Tibial artery (tissue), 4 donors: Measurements from ENCODE around the gene LTBR.
"Not testable (repeated sequence)": the region's sequence is repeated elsewhere in the genome, so short reads cannot be mapped to it uniquely, and the experiment has no call there.

ENCODE experiments used
- DNase-seq, 2 donors: peaks; one replicate each; pipeline ENCODE4 v3.0.0-alpha.2; 2019
- H3K27ac ChIP-seq, 2 donors: fragments of 200-600 bp; sonication (generic) in 1 of 2; 1 replicate in 1 of 2; 2 replicates in 1 of 2; pipeline ENCODE4 v1.5.1; 2018 to 2019; ENCODE audit warnings: mild to moderate bottlenecking in 1 of 2
- H3K27me3 ChIP-seq, 2 donors: fragments of 200-600 bp; sonication (generic) in 1 of 2; one replicate each; pipeline versions ENCODE4 v1.5.1 to v1.6.0; 2016 to 2019
- H3K36me3 ChIP-seq, 3 donors: fragments of 200-600 bp; sonication (generic) in 2 of 3; one replicate each; pipeline ENCODE4 v1.5.1; 2016 to 2019; ENCODE audit warnings: mild to moderate bottlenecking in 2 of 3
- H3K4me1 ChIP-seq, 4 donors: fragments of 200-600 bp; sonication (generic) in 2 of 4; 1 replicate in 3 of 4; 2 replicates in 1 of 4; pipeline ENCODE4 v1.5.1; 2016 to 2019
- H3K4me3 ChIP-seq, 2 donors: fragments of 200-600 bp; sonication (generic) in 1 of 2; 1 replicate in 1 of 2; 2 replicates in 1 of 2; pipeline ENCODE4 v1.5.1; 2018 to 2019; ENCODE audit warnings: mild to moderate bottlenecking in 2 of 2
- H3K9me3 ChIP-seq, 3 donors: fragments of 200-600 bp; sonication (generic) in 1 of 3; one replicate each; pipeline ENCODE4 v1.5.1; 2016 to 2019
- intact Hi-C: fragments of 100-400 bp; cut with DNase I; formaldehyde crosslinking; loops from one replicate; pipeline ENCODE4 v1.15.0; 2023; ENCODE audit warnings: low total_unique reads
- TF ChIP-seq, protein P1 (sequence below), 2 experiments: fragments of 200-600 bp in 1 of 2; fragments of 450-650 bp in 1 of 2; IDR thresholded peaks; one replicate each; pipeline ENCODE4 v1.5.1; 2017 to 2019; ENCODE audit warnings: antibody characterized with exemption in 2 of 2, mild to moderate bottlenecking in 1 of 2, moderate library complexity in 1 of 2

The LTBR gene

DNA sequence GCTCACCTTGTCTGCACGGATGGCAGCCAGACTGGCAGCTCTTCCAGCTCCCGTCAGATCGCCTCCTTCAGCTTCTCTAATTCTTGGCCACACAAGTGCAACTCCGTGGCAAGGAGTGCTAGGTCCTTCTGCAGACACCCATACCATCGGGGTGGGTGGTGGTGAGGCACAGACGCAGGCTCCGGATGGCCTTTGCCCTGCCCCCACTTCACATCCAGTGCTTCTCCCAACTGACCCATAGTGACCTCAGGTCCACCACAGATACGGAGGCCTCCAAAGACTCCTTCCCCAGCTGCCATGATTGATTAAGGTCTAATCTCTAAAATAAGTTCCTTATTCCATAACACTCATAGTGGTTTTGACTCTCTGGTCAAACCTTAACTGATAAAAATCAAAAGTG is 40.9 kb downstream of the LTBR start:
- Histone ChIP-seq H3K9me3 (no peaks in the 10 kb centered on the region), H3K27me3 (no peaks in the 10 kb centered on the region), H3K4me3 (no peak overlapping the region), H3K36me3 (no peaks in the 10 kb centered on the region), H3K4me1 (peaks cover 0 to 17% (median 8%) of the 10 kb centered on the region in 4 donors), H3K27ac (no peak overlapping the region)
- TF ChIP-seq, protein P1, sequence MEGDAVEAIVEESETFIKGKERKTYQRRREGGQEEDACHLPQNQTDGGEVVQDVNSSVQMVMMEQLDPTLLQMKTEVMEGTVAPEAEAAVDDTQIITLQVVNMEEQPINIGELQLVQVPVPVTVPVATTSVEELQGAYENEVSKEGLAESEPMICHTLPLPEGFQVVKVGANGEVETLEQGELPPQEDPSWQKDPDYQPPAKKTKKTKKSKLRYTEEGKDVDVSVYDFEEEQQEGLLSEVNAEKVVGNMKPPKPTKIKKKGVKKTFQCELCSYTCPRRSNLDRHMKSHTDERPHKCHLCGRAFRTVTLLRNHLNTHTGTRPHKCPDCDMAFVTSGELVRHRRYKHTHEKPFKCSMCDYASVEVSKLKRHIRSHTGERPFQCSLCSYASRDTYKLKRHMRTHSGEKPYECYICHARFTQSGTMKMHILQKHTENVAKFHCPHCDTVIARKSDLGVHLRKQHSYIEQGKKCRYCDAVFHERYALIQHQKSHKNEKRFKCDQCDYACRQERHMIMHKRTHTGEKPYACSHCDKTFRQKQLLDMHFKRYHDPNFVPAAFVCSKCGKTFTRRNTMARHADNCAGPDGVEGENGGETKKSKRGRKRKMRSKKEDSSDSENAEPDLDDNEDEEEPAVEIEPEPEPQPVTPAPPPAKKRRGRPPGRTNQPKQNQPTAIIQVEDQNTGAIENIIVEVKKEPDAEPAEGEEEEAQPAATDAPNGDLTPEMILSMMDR (IDR thresholded peaks at IDR 0.05), result no peak
- intact Hi-C loops, result loop anchor here (2.0 kb wide), 1 partner anchor 118 kb away; no protein-coding TSS in a partner anchor
- DNase-seq, result no peak

DNA sequence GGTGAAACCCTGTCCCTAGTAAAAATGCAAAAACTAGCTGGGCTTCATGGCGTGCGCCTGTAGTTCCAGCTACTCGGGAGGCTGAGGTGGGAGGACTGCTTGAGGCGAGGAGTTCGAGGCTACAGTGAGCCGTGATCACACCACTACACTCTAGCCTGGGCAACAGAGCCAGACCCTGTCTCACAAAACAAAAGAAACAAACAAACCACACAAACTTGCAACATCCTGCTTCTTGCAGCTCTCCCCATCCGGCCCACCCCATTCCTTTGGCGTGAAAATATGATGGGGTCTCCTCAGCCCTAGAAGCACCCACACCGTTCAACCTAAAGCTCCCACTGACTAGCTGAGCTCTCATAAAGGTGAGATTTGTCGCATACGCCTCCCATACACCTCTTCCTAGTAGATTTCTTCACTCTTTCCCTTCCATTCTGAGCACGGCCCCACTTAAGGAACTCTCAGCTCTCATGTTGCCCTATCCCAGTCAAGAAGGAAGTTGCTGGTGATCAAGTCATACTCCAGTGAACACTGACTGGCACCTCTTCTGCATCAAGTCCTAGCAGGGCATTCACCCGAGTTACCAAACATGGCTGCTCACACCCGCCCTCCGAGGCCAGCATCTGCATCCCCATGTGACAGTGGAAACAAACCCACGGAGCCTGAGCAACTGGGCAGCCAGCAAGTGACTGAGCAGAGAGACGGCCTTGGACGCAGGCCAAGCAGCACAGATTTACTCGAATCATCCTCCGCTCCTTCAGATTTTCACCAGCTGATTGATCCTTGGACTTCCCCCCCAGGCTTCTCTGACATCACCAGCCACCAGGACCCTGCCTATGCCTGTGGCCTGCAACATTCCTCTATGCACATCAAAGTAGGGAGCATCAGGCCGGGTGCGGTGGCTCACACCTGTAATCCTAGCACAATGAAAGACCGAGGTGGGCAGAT is 41.9 kb downstream of the LTBR start:
- Histone ChIP-seq H3K36me3 (no peaks in the 10 kb centered on the region), H3K27me3 (no peaks in the 10 kb centered on the region), H3K27ac (no peak overlapping the region), H3K9me3 (no peaks in the 10 kb centered on the region), H3K4me1 (peaks cover 0 to 15% (median 12%) of the 10 kb centered on the region in 4 donors), H3K4me3 (no peak overlapping the region)
- no peak for DNase-seq
- TF ChIP-seq, protein P1 (IDR thresholded peaks at IDR 0.05), result no peak
- intact Hi-C loops, result loop anchor here (2.0 kb wide), 1 partner anchor 117 kb away; no protein-coding TSS in a partner anchor

DNA sequence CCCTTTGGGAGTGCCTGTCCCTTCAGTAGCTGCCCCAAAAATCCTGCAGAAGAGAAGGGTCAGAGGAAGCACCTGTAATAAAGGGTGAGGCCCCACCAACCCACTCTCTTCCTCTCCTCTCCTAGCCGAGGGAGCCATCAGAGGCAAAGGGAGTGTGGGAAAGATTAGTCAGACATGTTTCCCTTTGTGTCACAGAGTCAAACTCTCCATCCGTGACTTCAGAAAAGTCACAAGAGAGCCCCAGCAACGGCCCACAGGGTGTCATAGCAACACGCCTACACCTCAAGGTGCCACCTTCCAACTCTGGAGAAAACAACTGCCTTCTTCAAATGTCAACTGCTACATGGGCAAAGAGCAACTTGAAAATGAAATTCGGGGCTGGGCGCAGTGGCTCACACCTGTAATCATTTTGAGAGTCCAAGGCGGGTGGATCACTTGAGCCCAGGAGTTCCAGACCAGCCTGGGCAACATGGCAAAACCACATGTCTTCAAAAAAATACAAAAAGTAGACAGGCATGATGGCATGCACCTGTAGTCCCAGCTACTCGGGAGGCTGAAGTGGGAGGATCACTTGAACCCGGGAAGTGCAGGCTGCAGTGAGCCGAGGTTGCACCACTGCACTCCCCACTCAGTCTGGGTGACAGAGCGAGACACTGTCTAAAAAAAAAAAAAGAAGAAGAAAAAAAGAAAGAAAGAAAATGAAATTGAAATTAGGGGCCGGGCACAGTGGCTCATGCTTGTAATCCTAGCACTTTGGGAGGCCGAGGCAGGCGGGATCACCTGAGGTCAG is 43.1 kb downstream of the LTBR start:
- Histone ChIP-seq H3K4me3 (no peak overlapping the region), H3K4me1 (peaks cover 0 to 22% (median 18%) of the 10 kb centered on the region in 4 donors), H3K27me3 (no peaks in the 10 kb centered on the region), H3K27ac (no peak overlapping the region), H3K36me3 (no peaks in the 10 kb centered on the region), H3K9me3 (no peaks in the 10 kb centered on the region)
- TF ChIP-seq, protein P1 (IDR thresholded peaks at IDR 0.05), result no peak
- intact Hi-C loops, result no loop called here
- no peak for DNase-seq

DNA sequence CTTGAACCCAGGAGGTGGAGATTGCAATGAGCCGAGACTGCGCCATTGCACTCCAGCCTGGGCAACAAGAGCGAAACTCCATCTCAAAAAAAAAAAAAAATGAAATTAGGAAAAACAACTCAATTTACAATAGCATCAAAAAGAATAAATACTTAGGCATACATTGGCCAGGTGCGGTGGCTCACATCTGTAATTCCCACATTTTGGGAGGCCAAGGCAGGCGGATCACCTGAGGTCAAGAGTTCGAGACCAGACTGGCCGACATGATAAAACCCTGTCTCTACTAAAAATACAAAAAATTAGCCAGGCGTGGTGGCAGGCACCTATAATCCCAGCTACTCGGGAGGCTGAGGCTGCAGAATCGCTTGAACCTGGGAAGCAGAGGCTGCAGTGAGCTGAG is 43.8 kb downstream of the LTBR start:
- H3K9me3 ChIP-seq, DNase-seq, H3K36me3 ChIP-seq, H3K4me3 ChIP-seq, H3K27ac ChIP-seq, intact Hi-C loops, H3K27me3 ChIP-seq: not testable (repeated sequence)
- peaks cover 0 to 22% (median 18%) of the 10 kb centered on the region in 4 donors for H3K4me1 ChIP-seq

DNA sequence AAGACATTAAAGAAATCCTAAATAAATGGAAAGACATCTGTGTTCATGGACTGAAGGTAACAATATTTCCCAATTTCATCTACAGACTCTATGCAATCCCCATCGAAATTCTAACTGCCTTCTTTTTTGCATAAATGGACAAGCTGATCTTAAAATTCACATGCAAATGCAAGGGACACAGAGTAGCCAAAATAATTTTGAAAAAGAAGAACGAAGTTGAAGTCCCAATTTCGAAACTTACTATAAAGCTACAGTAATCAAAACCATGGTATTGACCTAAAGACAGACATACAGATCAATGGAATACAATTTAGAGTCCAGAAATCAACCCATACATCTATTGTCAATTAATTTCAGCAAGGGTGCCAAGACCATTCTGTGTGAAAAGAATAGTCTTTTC is 44.4 kb downstream of the LTBR start:
- Histone ChIP-seq H3K27me3 (no peaks in the 10 kb centered on the region), H3K4me3 (no peak overlapping the region), H3K36me3 (no peaks in the 10 kb centered on the region), H3K27ac (no peak overlapping the region), H3K9me3 (no peaks in the 10 kb centered on the region), H3K4me1 (peaks cover 0 to 22% (median 18%) of the 10 kb centered on the region in 4 donors)
- intact Hi-C loops, result no loop called here
- TF ChIP-seq, protein P1 (IDR thresholded peaks at IDR 0.05), result no peak
- DNase-seq, result no peak
